NCI-H187 (cell line): ENCODE measurements around the gene HES6.
"Not testable (repeated sequence)": the region's sequence is repeated elsewhere in the genome, so short reads cannot be mapped to it uniquely, and the experiment has no call there.

Experiments
- DNase-seq, 2 experiments: peaks; one replicate each; lab custom pipeline; 2025; lab: John Stamatoyannopoulos, UW

Gene HES6

DNA sequence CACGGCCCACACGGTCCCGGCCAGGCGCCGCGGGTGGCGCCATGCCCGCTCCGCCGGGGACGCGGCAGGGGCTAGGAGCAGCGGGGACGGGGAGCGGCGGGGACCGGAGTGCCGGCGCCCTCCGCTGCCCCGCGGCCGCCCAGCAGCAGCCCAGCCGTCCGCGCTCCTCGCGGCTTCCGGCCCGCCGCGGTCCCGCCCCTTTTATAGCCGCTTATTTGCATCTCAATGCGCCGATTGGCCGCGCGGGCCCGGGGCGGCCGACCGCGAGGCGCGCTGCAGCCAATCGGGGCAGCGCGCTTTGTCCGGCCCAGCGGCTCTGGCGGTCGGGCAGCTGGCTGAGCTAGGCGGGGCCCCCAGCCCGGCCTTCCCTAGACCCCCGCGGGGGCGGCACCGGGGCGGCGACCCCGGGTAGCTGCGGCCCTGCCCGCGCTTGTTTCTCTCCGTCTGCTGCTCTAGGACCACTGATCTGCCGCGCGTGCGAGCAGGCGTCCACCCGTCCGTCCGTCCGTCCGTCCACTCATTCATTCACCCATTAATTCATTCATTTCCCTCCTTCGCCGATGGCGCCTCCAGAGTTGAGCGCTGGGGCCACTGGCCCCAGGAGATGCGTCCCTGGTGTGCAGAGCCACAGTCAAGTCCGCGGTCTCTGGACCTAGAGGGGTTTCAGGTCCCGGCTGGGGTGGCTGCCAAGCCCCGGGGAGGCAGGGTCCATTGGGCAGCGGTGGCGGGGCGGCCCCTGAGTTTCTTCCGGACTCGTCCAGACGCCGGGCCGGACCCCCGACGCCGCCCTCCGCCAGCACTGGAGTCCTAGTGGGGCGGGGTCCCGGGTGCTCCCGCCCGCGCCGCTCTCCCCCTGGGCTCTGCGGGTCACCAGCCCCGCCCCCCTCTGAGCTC lies at the start of gene HES6:
HES6 (minus strand) TSS at position 176 of the 894 bp plus-strand sequence; CDS start at position 43, 133 bp downstream.
- peak; percentile 76 to 85 for DNase-seq

DNA sequence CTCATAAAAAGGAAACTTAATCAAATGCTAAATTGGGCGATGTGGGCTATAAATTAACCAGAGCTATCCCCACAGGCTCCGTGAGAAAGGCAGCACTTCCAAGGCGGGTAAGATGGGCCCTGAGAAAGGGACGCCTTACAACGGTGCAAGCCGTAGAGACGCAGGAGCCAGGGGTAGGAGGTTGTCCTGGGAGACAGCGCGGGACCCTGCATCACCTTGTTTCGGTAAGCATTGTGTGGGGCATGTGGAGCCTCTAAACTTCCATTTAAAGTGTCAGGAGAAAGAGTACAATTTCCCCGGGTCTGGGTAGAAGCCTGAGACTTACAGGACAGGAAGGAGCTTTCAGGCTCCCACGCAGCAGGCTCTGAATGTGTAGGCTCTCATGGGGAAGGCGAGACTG lies 49.7 kb upstream of the HES6 start:
- DNase-seq, result no peak

DNA sequence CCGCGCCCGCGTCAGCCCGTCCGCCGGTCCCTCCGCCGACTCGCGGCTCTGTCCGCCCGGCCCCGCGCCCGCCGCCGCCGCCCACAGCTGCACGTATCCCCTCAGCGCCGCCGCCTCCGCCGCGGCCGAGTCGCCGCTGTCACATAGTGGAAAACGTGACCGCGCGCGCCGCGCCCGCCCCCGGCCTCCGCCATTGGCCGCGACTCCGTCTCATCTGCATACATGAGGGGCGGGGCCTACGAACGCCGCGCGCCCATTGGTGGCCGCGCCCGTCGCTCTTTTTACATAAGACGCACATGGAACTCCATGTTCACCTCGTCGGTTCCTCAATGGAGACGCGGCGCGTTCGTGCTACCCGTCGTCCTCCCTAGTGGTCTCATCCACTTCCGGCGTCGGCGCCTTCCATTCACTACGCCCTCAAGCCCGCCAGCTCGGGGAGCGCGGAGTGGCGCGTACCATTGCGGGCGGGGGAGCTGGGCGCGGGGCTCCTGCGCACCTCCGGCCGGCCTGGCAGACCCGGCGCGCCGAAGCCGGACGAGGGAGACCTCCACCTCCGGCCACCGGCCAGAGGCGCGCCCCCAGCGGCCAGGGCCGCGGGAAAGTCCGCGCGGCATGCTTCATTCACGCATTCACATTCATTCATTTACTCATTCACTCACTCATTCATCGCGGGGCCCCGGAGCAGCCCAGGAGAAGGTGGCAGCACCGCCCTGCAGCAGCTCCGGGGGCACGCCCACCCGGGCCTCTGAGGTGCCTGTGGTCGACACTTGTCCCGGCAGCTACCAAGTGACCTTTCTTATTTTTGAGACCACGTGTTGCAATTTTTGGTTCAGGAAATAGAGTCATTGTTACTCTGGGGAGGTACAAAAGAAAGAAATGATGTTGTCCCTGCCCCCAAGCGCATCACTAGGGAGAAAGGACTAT lies 49.1 kb upstream of the HES6 start:
- peak; percentile 89 to 90 for DNase-seq

DNA sequence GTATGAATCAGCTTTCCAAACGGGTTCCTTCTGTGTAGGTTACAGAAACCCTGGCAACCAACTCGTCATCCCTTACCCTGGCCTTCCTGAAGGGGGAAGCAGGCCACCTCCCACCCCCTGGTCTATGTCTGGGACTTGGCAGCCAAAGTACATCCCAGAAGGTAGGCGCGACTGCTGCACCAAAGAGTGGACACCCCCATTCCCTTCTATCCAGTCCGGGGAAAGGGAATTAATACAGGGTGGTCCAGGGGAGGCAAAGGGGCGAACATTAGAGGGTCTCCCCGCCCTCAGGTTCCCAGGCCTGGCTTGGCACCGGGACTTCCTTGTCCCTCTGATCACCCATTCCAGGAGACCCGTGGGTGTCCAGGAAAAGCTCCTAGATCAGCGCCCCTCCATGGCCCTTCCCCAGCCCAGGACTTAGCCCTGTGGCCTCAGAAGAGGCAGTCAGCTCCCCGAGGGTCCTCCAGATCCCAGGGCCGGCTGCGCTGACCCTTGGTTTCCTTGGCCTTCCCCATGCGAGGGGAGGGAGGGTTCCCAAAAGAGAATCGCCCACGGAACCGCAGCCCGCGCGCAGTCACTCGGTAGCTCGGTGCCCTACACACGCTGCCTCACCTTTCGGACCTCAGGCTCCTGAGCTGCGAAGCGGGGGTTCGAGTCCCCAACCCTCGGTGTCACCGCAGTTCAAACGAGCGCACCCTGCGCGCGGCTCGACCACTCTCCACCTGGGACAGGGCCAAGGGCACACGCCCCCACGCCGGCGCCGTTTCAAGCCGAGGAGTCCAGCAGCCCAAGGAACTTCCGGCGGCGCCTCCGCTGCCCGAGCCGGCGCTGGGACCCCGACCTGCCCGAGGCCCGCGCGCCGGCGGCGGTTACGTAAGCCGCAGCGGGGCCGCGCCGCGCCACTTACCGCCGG lies 48.2 kb upstream of the HES6 start, which contains the start of gene PER2:
PER2 (minus strand) TSS at position 874 of the 913 bp plus-strand sequence. CDS start 10,674 bp downstream, outside the sequence.
- no peak for DNase-seq

DNA sequence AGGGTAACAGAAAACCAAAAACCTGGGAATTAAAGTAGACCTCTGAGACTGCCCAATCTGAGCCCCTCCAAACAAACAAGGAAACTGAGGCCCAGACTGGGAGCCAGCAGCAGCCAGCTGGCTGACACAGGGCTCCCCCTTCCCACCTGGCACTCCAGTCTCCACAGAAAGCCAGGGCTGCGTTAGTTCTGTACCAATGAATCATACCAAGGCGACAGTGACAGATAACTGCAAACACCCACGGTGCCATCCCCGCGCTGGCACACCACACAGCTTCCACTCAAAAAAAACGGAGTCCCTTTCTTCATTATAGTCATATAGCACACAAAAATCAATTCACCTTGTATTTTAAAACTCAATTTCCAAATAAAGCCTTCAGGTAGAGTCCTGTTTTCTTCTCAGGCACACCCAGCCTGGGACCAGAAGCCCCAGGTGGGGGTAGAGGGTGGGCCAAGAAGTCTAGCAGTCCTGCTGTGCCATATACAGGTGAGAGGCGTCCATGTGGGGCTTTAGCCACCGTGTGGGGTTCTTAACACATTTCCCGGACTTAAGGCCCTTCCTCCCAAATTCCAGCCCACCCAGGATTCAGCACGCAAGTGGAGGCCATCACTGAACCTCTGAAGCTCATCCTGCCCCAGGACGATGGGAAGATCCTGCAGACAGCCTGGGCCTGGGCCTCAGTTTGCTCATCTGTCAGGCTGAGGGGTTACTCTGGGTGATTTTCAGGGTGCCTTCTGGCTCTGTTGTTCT lies 47.3 kb upstream of the HES6 start:
- DNase-seq, result no peak

DNA sequence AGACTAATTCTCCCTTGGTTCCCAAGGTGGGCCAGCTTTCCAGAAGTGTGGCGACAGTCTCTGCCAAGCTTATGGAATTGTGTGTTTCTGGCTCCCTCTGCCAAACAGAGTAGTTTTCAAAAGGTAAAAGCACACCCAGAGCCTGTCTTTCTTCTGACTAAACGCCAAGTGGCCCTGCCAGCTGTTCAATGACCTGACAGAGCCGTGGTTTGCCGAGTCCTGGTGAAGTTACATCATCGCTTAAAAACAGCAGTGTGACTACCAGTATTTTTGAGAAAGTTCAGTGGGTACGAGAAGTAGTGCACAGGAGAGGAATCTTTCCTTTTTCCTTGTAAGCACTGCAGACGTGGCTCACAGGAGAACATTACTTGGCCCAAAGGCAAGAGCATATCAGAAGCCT lies 46.7 kb upstream of the HES6 start:
- no peak for DNase-seq

DNA sequence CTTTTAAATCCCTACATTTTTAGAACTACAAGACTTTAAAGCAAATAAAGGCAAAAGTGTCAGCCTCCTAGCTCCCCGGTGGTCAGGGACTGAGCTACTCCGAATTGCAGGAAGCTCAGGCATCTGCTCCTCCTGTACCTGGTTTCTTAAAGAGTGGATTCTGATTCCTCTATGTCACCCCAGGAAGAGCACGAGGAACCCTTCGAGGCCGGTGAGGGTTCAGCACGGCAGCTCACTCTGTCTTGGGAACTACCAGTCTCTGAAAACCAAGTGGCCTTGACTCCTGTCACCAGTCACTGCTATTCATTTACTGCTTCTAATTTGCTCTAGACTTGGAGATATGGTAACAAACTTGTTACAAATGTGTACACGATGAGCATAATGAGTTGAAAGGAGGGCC lies 46.3 kb upstream of the HES6 start:
- DNase-seq, result no peak

- no peak for DNase-seq
Observed at GRCh38 chr2:238285653-238286082, 45.8 kb upstream of the HES6 start.

DNA sequence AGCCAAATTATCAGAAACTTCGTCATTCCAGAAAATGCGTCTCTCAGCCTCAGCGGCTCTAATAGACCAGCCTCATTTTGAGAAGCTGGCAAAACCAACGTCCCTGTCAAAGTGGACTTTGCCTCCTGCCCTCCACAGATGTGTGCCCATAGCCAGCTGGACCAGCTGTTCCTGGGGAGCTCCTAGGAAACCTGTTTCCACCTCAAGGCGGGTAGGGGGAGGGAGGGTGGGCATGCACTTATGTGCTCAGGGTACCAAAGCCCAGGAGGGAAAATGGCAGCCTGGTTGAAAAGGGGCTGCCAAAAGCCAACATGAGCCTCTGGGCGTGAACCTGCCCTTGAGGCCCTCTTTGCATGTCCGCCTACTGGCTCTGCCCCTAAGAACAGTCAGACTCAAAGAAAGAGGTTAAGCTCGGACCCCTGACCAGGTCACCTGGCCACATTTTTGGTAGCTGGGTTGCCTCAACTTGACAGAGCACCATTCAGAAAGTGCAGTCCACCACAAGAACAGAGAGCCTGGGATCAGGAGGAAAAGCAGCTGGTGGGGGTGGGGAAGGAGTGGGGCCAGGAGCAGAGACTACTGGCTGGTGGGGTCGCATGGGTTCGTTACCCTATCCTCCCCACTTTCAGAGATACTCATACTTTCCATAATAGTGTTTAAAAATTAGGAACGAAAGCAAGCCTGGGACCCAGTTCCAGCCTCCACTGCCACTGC lies 45.1 kb upstream of the HES6 start:
- no peak for DNase-seq

DNA sequence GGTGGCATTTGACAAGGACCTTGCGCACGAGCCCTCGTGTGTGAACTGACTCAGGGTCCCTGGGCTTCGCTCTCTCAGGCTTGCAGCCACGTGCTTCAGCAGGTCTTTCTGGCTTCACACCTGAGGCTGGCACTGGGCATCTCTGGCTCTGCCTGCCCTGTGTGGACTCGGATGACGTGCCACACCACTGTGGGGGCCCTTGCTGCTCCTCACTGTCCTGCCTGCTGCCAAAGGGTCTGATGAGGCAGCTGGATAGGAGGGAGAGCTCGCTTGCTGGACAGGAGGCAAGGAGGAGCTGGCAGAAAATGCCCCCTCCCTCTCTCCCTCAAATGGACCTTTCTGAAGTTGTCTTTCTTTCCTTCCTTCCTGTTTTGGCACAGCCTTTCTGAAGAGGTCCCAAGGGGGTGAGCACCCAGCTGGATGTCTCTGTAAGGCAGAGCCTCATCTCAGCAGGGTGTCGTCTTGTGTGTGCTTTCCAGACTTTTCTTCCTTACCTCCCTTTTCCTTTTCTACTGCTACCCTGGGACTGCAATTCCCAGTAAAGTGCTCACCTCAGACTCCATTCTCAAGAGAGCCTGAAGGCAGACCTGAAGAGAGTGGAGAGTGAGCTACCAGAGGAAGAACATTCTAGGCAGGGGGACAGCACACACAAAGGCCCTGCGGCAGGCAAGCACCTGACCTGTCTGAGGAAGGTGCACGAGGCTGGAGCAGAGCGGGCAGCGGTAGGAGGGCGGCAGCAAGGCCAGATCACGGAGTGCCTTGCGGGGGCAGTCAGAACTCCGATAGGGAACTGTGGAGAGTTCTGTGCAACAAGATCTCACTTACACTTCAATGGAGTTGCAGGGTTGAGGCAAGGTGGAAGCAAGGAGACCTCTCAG lies 43.3 kb upstream of the HES6 start:
- no peak for DNase-seq

- no peak for DNase-seq
Observed at GRCh38 chr2:238281826-238282480, 42.1 kb upstream of the HES6 start.

DNA sequence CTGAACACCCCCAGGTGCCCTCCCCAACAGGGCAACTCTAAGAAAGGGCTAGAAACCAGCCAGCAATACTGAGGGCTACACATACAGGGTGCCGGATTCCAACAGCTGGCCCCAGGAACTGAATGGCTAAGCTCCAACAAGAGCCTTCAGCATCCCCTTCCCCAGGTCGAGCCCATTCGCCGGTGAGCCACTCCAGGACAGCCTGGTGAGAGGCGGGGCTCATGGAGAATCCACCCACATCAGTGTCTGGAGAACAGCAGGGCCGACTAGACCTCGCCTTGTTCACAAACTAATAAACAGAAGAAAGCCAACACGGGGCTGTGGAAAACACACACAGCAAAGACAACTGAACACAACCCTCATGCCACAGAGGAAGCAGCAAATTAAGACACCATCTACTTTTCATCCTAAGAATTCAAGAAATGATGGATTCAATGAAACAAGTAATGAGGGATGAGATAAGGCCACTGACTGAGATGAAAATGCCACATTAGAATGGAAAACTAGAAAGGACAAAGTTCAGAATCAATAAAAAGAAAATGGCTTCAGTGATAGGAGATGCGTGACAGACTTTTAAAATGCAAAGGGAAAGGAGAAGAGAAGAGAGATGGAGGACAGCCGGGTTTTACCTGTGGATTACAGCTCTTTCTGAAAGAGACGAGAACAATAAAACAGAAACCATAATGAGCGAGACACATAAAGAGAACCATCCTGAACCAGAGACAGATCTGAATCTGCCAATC lies 40.4 kb upstream of the HES6 start:
- no peak for DNase-seq

GRCh38 chr2:238279324-238279682 lies 39.5 kb upstream of the HES6 start:
- DNase-seq, result no peak

GRCh38 chr2:238278626-238279323 lies 38.9 kb upstream of the HES6 start:
- no peak for DNase-seq

DNA sequence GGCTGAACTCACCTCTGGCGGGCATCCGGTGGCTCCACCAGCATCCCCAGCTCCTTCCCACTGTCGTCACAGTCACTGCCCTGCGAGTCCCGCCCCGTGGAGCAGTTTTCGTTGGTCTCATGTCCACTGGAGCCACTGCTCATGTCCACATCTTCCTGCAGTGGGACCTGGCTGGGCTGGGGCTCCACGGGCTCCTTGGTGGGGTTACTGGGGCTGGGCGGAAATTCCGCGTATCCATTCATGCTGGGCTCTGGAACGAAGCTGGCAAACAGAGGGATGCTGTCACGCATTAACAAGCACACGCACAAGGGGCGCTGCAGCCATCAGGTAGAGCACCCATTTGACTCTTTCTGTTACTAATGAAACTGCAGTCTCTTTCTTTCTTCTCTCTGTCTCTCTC lies 37.9 kb upstream of the HES6 start:
- DNase-seq, result no peak

GRCh38 chr2:238274152-238274865 lies 34.5 kb upstream of the HES6 start:
- no peak for DNase-seq

GRCh38 chr2:238273433-238273832 lies 33.6 kb upstream of the HES6 start:
- DNase-seq, result not testable (repeated sequence)
